ENCODE data around the gene TMEM131.

TMEM131 gene

GRCh38 chr2:97734061-97735051, 261.4 kb downstream of the TMEM131 start:
- no peak for DNase-seq

DNA sequence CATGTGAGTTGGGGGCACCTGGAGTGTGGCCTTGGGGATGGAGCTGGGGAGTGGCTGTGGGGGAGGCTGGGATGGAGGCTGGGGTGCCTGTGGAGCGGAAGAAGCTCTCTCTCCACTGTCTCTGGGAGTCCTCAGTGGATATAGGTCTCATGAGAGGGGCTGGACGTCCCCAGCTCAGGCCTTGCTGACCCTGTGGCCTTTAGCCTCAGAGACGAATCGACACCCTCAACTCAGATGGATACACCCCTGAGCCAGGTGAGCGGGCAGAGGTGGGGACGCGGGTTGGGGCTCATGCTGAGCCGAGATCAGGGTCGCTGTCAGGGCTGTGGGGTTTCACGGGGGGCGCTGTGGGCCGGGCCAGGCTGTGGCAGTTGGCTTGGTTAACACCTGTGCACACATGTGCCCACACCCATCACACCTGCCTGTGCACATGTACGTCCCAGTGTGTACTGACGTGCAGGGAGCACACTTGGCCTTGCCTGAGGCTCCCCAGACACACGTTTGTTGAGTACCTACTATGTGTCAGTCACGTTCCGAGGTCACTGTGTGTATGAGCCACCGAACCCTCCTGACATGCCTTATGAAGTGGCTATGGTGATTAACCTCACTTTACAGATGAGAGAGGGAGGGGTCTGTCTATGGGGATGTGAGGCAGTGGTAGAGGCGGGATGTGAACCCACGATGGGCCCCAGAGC, 262.3 kb downstream of the TMEM131 start:
- no peak for DNase-seq

DNA sequence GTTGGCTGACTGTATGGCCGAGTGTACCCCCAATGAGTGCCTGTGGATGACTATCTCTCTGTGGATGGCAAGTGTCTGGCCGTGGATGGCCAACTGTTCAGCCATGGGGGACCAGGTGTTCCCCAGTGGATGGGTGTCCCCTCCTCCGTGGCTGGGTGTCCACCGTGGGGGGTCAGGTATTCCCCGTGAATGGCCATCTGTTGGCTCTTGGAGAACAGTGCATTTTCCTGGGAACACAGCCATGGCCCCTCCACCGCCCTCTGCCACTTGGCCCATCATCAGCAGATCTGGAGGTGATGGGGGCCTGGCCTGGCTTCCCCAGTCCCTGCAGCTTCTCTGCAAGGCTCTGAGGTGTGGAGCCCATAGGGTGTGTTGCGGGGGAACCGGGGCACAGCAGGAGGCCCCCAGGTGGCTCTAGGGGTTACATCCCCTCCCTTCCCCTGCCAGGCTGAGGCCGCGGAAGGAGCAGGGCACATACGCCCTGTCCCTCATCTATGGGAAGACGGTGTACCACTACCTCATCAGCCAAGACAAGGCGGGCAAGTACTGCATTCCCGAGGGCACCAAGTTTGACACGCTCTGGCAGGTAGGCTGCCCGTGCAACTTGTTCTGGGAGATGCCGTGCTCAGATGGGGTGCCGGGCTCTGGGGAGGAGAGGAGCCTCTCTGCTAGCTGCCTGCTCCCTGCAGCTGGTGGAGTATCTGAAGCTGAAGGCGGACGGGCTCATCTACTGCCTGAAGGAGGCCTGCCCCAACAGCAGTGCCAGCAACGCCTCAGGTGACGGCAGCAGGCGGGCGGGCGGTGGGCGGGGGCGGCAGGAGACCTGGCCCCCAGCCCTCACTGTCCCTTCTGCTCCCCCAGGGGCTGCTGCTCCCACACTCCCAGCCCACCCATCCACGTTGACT, 263.1 kb downstream of the TMEM131 start:
- DNase-seq, result no peak

- no peak for DNase-seq
These were observed 264.3 kb downstream of the TMEM131 start for GRCh38 chr2:97731274-97732020.

GRCh38 chr2:97730245-97730644, 265.5 kb downstream of the TMEM131 start:
- no peak for DNase-seq

DNA sequence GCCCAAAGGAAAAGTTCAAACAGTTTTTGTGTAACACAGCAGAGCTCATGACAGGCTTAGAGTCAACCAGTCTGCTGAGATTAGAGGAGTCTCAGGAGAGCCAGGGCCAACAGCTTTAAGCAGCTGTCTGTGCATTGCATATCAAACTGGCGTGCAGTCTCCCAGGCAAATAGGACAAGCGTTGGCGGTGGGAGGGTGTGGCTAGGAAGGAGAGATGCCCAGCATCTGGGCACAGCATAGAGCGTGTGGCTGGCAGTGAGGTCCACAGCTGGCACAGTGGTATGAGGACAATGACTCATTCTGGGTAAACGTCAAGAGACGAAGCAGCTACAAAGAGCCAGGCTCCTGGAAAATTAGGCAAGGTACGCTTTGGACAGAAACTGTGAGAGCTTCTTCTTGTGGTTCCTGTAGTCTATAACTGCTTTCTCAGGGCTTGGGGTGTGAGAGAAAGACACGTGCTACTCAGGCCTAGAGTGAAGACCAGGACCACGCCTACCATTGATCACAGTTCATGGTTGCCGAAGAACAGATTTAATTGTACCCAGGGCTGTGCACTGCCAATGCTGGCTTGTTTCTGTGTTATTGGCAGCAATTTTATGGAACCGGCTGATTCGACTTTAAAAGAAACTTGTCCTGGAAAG, 267.5 kb downstream of the TMEM131 start:
- DNase-seq, result no peak

GRCh38 chr2:97727296-97727695, 268.5 kb downstream of the TMEM131 start:
- no peak for DNase-seq

- no peak for DNase-seq
These were observed 269.3 kb downstream of the TMEM131 start for GRCh38 chr2:97726261-97727064.

- no peak for DNase-seq
These were observed 270.6 kb downstream of the TMEM131 start for GRCh38 chr2:97724946-97725688.

- no peak for DNase-seq
These were observed 271.2 kb downstream of the TMEM131 start for GRCh38 chr2:97724501-97724900.

GRCh38 chr2:97724073-97724410, 271.7 kb downstream of the TMEM131 start:
- DNase-seq, result no peak

DNA sequence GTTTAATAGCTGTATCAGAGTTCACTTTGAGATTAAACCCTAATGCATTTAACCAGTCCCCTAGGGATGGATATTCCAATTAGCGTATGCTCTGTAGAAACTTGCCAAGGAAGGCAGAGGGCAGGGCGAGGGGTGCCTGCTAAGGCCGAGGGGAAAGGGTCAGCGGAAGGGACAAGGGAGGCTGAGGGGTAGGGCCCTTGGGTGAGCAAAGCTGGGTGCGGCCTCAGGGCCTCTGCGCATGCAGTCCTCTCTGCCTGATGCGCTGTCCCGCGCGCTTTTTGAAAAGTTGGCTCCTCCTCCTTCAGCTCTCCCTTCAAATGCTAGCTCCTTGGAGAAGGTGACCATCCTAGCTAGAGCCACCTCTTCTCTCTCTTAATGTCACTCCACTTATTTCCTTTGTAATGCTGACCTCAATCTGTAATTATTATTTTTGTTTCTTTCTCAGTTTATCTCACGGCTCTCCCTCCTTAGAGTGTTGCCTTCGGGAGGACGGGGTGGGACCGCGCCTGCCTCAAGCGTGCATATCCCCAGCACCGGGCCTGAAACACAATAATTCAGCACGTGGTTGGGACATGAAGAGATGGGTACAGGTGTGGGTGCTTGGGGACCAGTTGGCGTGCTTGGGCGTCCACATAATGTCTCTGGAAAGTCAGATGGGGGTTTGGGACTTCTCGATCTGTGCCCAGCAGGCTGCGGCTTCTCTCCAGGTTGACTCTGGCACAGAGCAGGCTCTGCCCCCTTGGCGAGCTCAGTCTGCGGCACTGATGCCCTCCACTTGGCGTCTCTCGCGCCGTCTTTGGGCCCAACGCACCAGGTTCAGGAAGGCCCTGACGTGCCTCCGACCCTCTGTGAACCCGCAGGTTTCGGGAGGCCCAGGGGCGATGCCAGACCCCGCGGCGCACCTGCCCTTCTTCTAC, 272.3 kb downstream of the TMEM131 start:
- no peak for DNase-seq

- no peak for DNase-seq
These were observed 273.5 kb downstream of the TMEM131 start for GRCh38 chr2:97722227-97722626.

DNA sequence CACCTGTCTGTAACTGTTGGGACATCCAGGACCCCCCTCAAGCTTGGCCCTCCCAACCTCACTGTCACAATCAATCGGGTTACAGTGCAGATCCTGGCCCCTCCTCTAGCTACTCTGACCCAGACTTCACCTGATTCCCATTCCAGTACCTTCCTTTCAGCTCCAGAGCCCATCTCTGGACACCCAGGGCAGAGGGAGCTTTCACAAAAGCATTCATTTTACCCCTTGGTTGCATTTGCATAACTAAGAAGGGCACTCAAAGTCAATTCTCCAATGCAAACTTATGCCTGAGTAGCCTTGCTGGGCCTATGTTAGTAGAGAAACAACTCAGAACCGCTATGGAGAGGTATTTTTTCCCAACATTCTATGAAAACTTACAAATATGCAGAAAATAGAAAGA, 275.0 kb downstream of the TMEM131 start:
- no peak for DNase-seq

- no peak for DNase-seq
These were observed 276.2 kb downstream of the TMEM131 start for GRCh38 chr2:97719362-97720155.

DNA sequence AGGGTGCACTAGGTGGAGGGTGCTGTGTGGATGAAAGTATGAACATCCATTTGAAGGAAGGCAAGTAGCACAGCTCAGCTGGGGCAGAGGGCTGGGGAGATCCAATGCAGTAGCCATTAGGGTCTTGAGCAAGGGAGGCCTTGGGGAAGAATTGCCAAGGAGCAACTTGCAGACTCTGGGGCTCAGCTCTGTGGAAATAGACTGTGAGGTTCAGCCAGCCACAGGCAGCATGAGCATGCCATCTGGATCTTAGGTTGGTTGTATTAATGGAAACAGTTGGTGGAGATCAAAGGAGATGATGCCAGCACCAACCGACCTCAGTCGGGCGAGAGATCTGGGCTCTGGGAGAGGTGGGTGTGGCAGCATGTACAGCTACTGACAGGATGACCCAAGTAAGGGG, 276.8 kb downstream of the TMEM131 start:
- DNase-seq, result no peak

GRCh38 chr2:97718051-97718882, 277.5 kb downstream of the TMEM131 start:
- no peak for DNase-seq
